ENCODE data around the gene CMIP.

The CMIP gene

GRCh38 chr16:81510016-81510415 is 65.4 kb downstream of the CMIP start:
- Histone ChIP-seq H3K9me3 (ENCODE audit: control insufficient read depth in 1 of 2, low read length in 2 of 2) (no peaks in the 10 kb centered on the region), H3K4me1 (ENCODE audit: control insufficient read depth in 1 of 2, insufficient read depth in 2 of 2, low read length in 2 of 2) (peaks cover 11 to 14% of the 10 kb centered on the region in 2 donors), H3K27me3 (ENCODE audit: low read depth, low read length) (no peaks in the 10 kb centered on the region), H3K4me3 (ENCODE audit: low read depth in 1 of 2, low read length in 2 of 2) (no peak overlapping the region), H3K36me3 (ENCODE audit: control insufficient read depth in 1 of 2, insufficient read depth in 2 of 2, low read length in 2 of 2) (peaks cover 0 to 4% of the 10 kb centered on the region in 2 donors), H3K27ac (ENCODE audit: low read length) (no peak overlapping the region)

- Histone ChIP-seq H3K4me1 (ENCODE audit: control insufficient read depth in 1 of 2, insufficient read depth in 2 of 2, low read length in 2 of 2) (peaks cover 11 to 14% of the 10 kb centered on the region in 2 donors), H3K27ac (ENCODE audit: low read length) (no peak overlapping the region), H3K4me3 (ENCODE audit: low read depth in 1 of 2, low read length in 2 of 2) (no peak overlapping the region), H3K36me3 (ENCODE audit: control insufficient read depth in 1 of 2, insufficient read depth in 2 of 2, low read length in 2 of 2) (peaks cover 0 to 4% of the 10 kb centered on the region in 2 donors), H3K27me3 (ENCODE audit: low read depth, low read length) (no peaks in the 10 kb centered on the region), H3K9me3 (ENCODE audit: control insufficient read depth in 1 of 2, low read length in 2 of 2) (no peaks in the 10 kb centered on the region)
Observed at GRCh38 chr16:81511371-81511770, 66.8 kb downstream of the CMIP start.

- Histone ChIP-seq H3K27me3 (ENCODE audit: low read depth, low read length) (no peaks in the 10 kb centered on the region), H3K27ac (ENCODE audit: low read length) (no peak overlapping the region), H3K4me3 (ENCODE audit: low read depth in 1 of 2, low read length in 2 of 2) (no peak overlapping the region), H3K36me3 (ENCODE audit: control insufficient read depth in 1 of 2, insufficient read depth in 2 of 2, low read length in 2 of 2) (peaks cover 4% of the 10 kb centered on the region in 2 donors), H3K9me3 (ENCODE audit: control insufficient read depth in 1 of 2, low read length in 2 of 2) (no peaks in the 10 kb centered on the region), H3K4me1 (ENCODE audit: control insufficient read depth in 1 of 2, insufficient read depth in 2 of 2, low read length in 2 of 2) (peaks cover 11 to 19% of the 10 kb centered on the region in 2 donors)
Observed at GRCh38 chr16:81513204-81514040, 68.8 kb downstream of the CMIP start.

- Histone ChIP-seq H3K27ac (ENCODE audit: low read length) (no peak overlapping the region), H3K4me1 (ENCODE audit: control insufficient read depth in 1 of 2, insufficient read depth in 2 of 2, low read length in 2 of 2) (peaks cover 11 to 19% of the 10 kb centered on the region in 2 donors)
Observed at GRCh38 chr16:81514041-81514559, 69.5 kb downstream of the CMIP start.

GRCh38 chr16:81514568-81515258 is 70.1 kb downstream of the CMIP start:
- no peak overlapping the region for H3K4me3 ChIP-seq (ENCODE audit: low read depth in 1 of 2, low read length in 2 of 2)
- H3K27ac ChIP-seq (ENCODE audit: low read length): no peak overlapping the region
- peaks cover 4% of the 10 kb centered on the region in 2 donors for H3K36me3 ChIP-seq (ENCODE audit: control insufficient read depth in 1 of 2, insufficient read depth in 2 of 2, low read length in 2 of 2)
- no peaks in the 10 kb centered on the region for H3K9me3 ChIP-seq (ENCODE audit: control insufficient read depth in 1 of 2, low read length in 2 of 2)
- H3K27me3 ChIP-seq (ENCODE audit: low read depth, low read length): no peaks in the 10 kb centered on the region
- H3K4me1 ChIP-seq (ENCODE audit: control insufficient read depth in 1 of 2, insufficient read depth in 2 of 2, low read length in 2 of 2): peaks cover 11 to 19% of the 10 kb centered on the region in 2 donors

More at GRCh38 chr16:81514041-81514559, 69.5 kb downstream of the CMIP start:
- no peak overlapping the region for H3K4me3 ChIP-seq (ENCODE audit: low read depth in 1 of 2, low read length in 2 of 2)
- H3K9me3 ChIP-seq (ENCODE audit: control insufficient read depth in 1 of 2, low read length in 2 of 2): no peaks in the 10 kb centered on the region
- peaks cover 4% of the 10 kb centered on the region in 2 donors for H3K36me3 ChIP-seq (ENCODE audit: control insufficient read depth in 1 of 2, insufficient read depth in 2 of 2, low read length in 2 of 2)
- no peaks in the 10 kb centered on the region for H3K27me3 ChIP-seq (ENCODE audit: low read depth, low read length)

- Histone ChIP-seq H3K9me3 (ENCODE audit: control insufficient read depth in 1 of 2, low read length in 2 of 2) (no peaks in the 10 kb centered on the region), H3K27ac (ENCODE audit: low read length) (no peak overlapping the region), H3K4me1 (ENCODE audit: control insufficient read depth in 1 of 2, insufficient read depth in 2 of 2, low read length in 2 of 2) (peaks cover 11 to 19% of the 10 kb centered on the region in 2 donors), H3K4me3 (ENCODE audit: low read depth in 1 of 2, low read length in 2 of 2) (no peak overlapping the region), H3K36me3 (ENCODE audit: control insufficient read depth in 1 of 2, insufficient read depth in 2 of 2, low read length in 2 of 2) (peaks cover 2 to 4% of the 10 kb centered on the region in 2 donors), H3K27me3 (ENCODE audit: low read depth, low read length) (no peaks in the 10 kb centered on the region)
Observed at GRCh38 chr16:81515281-81515680, 70.7 kb downstream of the CMIP start.

- H3K9me3 ChIP-seq (ENCODE audit: control insufficient read depth in 1 of 2, low read length in 2 of 2): no peaks in the 10 kb centered on the region
- H3K4me1 ChIP-seq (ENCODE audit: control insufficient read depth in 1 of 2, insufficient read depth in 2 of 2, low read length in 2 of 2): peaks cover 11 to 19% of the 10 kb centered on the region in 2 donors
- no peak overlapping the region for H3K27ac ChIP-seq (ENCODE audit: low read length)
Observed at GRCh38 chr16:81515721-81516120, 71.1 kb downstream of the CMIP start.

GRCh38 chr16:81516478-81517149 is 72.0 kb downstream of the CMIP start:
- no peak overlapping the region for H3K4me3 ChIP-seq (ENCODE audit: low read depth in 1 of 2, low read length in 2 of 2)
- no peaks in the 10 kb centered on the region for H3K27me3 ChIP-seq (ENCODE audit: low read depth, low read length)
- no peak overlapping the region for H3K27ac ChIP-seq (ENCODE audit: low read length)
- peaks cover 11 to 19% of the 10 kb centered on the region in 2 donors for H3K4me1 ChIP-seq (ENCODE audit: control insufficient read depth in 1 of 2, insufficient read depth in 2 of 2, low read length in 2 of 2)
- H3K9me3 ChIP-seq (ENCODE audit: control insufficient read depth in 1 of 2, low read length in 2 of 2): no peaks in the 10 kb centered on the region
- peaks cover 0 to 4% of the 10 kb centered on the region in 2 donors for H3K36me3 ChIP-seq (ENCODE audit: control insufficient read depth in 1 of 2, insufficient read depth in 2 of 2, low read length in 2 of 2)

More at GRCh38 chr16:81515721-81516120, 71.1 kb downstream of the CMIP start:
- H3K36me3 ChIP-seq (ENCODE audit: control insufficient read depth in 1 of 2, insufficient read depth in 2 of 2, low read length in 2 of 2): peaks cover 0 to 4% of the 10 kb centered on the region in 2 donors
- H3K27me3 ChIP-seq (ENCODE audit: low read depth, low read length): no peaks in the 10 kb centered on the region
- H3K4me3 ChIP-seq (ENCODE audit: low read depth in 1 of 2, low read length in 2 of 2): no peak overlapping the region

GRCh38 chr16:81517150-81517499 is 72.5 kb downstream of the CMIP start:
- no peak overlapping the region for H3K4me3 ChIP-seq (ENCODE audit: low read depth in 1 of 2, low read length in 2 of 2)
- H3K4me1 ChIP-seq (ENCODE audit: control insufficient read depth in 1 of 2, insufficient read depth in 2 of 2, low read length in 2 of 2): peaks cover 11 to 19% of the 10 kb centered on the region in 2 donors
- no peaks in the 10 kb centered on the region for H3K9me3 ChIP-seq (ENCODE audit: control insufficient read depth in 1 of 2, low read length in 2 of 2)
- H3K27me3 ChIP-seq (ENCODE audit: low read depth, low read length): no peaks in the 10 kb centered on the region
- H3K27ac ChIP-seq (ENCODE audit: low read length): no peak overlapping the region
- peaks cover 0 to 4% of the 10 kb centered on the region in 2 donors for H3K36me3 ChIP-seq (ENCODE audit: control insufficient read depth in 1 of 2, insufficient read depth in 2 of 2, low read length in 2 of 2)

GRCh38 chr16:81517629-81518438 is 73.2 kb downstream of the CMIP start:
- H3K27ac ChIP-seq (ENCODE audit: low read length): no peak overlapping the region
- no peak overlapping the region for H3K4me3 ChIP-seq (ENCODE audit: low read depth in 1 of 2, low read length in 2 of 2)
- H3K9me3 ChIP-seq (ENCODE audit: control insufficient read depth in 1 of 2, low read length in 2 of 2): no peaks in the 10 kb centered on the region
- H3K27me3 ChIP-seq (ENCODE audit: low read depth, low read length): no peaks in the 10 kb centered on the region
- H3K4me1 ChIP-seq (ENCODE audit: control insufficient read depth in 1 of 2, insufficient read depth in 2 of 2, low read length in 2 of 2): peaks cover 11 to 19% of the 10 kb centered on the region in 2 donors
- H3K36me3 ChIP-seq (ENCODE audit: control insufficient read depth in 1 of 2, insufficient read depth in 2 of 2, low read length in 2 of 2): peaks cover 0 to 4% of the 10 kb centered on the region in 2 donors

Data from muscle layer of duodenum (tissue), 2 donors.